ENCODE results near the gene NQO1. TPM values are rescaled to one million over a fixed set of nuclear protein-coding genes. Genes with fewer than 3 reads are reported as not detected.

The NQO1 gene
- total RNA-seq, 4 donors from 2014 or later: 51.3 to 120 (median 79.9) TPM

GRCh38 chr16:69706256-69706974 lies 19.9 kb downstream of the NQO1 start:
- H3K27me3 ChIP-seq: no peaks in the 10 kb centered on the region
- WGBS, 2 donors (ENCODE audit: low coverage in 1 of 2): 70 to 77% methylated on average over 1 of the region's 1 CpG
- H3K4me1 ChIP-seq: peaks cover 0 to 37% (median 4%) of the 10 kb centered on the region in 3 donors
- H3K27ac ChIP-seq: no peak overlapping the region
- peaks cover 0 to 36% of the 10 kb centered on the region in 2 donors for H3K36me3 ChIP-seq
- no peaks in the 10 kb centered on the region for H3K9me3 ChIP-seq
- no peak overlapping the region for H3K4me3 ChIP-seq
- peak; percentile 80 for ATAC-seq
- TF ChIP-seq EP300 (IDR thresholded peaks at IDR 0.05) (no peak), POLR2A (IDR thresholded peaks at IDR 0.05) (no peak), POLR2AphosphoS5 (IDR thresholded peaks at IDR 0.05) (no peak), CTCF (IDR thresholded peaks at IDR 0.05) (no peak)

GRCh38 chr16:69703638-69704037 lies 22.7 kb downstream of the NQO1 start:
- Histone ChIP-seq H3K27me3 (no peaks in the 10 kb centered on the region), H3K9me3 (no peaks in the 10 kb centered on the region), H3K4me3 (no peak overlapping the region), H3K36me3 (peaks cover 0 to 26% of the 10 kb centered on the region in 2 donors), H3K4me1 (peaks cover 0 to 13% (median 4%) of the 10 kb centered on the region in 3 donors), H3K27ac (no peak overlapping the region)
- 57 to 80% methylated on average over 1 to 2 of the region's 2 CpGs for WGBS, 2 donors (ENCODE audit: low coverage in 1 of 2)
- TF ChIP-seq CTCF (IDR thresholded peaks at IDR 0.05): no peak
- ATAC-seq: no peak

GRCh38 chr16:69701866-69702265 lies 24.5 kb downstream of the NQO1 start:
- Histone ChIP-seq H3K27me3 (no peaks in the 10 kb centered on the region), H3K27ac (no peak overlapping the region), H3K4me3 (no peak overlapping the region), H3K9me3 (no peaks in the 10 kb centered on the region), H3K36me3 (peaks cover 0 to 20% of the 10 kb centered on the region in 2 donors), H3K4me1 (peaks cover 0 to 13% (median 4%) of the 10 kb centered on the region in 3 donors)
- WGBS, 2 donors (ENCODE audit: low coverage in 1 of 2): 57 to 100% methylated on average over 1 to 2 of the region's 2 CpGs
- no peak for TF ChIP-seq CTCF (IDR thresholded peaks at IDR 0.05)
- no peak for TF ChIP-seq POLR2A (IDR thresholded peaks at IDR 0.05)
- TF ChIP-seq POLR2AphosphoS5 (IDR thresholded peaks at IDR 0.05): no peak
- no peak for TF ChIP-seq EP300 (IDR thresholded peaks at IDR 0.05)
- ATAC-seq: no peak

GRCh38 chr16:69701452-69701851 lies 24.9 kb downstream of the NQO1 start:
- H3K4me1 ChIP-seq: peaks cover 0 to 10% (median 2%) of the 10 kb centered on the region in 3 donors
- TF ChIP-seq CTCF (IDR thresholded peaks at IDR 0.05): no peak
- TF ChIP-seq POLR2A (IDR thresholded peaks at IDR 0.05): no peak
- TF ChIP-seq EP300 (IDR thresholded peaks at IDR 0.05): no peak
- no peak for TF ChIP-seq POLR2AphosphoS5 (IDR thresholded peaks at IDR 0.05)
- H3K27me3 ChIP-seq: no peaks in the 10 kb centered on the region
- H3K36me3 ChIP-seq: peaks cover 0 to 24% of the 10 kb centered on the region in 2 donors
- no peak overlapping the region for H3K4me3 ChIP-seq
- ATAC-seq: no peak
- H3K9me3 ChIP-seq: no peaks in the 10 kb centered on the region
- no peak overlapping the region for H3K27ac ChIP-seq

- peaks cover 0 to 40% of the 10 kb centered on the region in 2 donors for H3K36me3 ChIP-seq
- H3K4me3 ChIP-seq: no peak overlapping the region
- H3K27me3 ChIP-seq: no peaks in the 10 kb centered on the region
- 83 to 100% methylated on average over 1 of the region's 1 CpG for WGBS, 2 donors (ENCODE audit: low coverage in 1 of 2)
- no peaks in the 10 kb centered on the region for H3K9me3 ChIP-seq
- H3K27ac ChIP-seq: no peak overlapping the region
- no peak for ATAC-seq
- TF ChIP-seq EP300 (IDR thresholded peaks at IDR 0.05): no peak
- TF ChIP-seq CTCF (IDR thresholded peaks at IDR 0.05): no peak
- TF ChIP-seq POLR2AphosphoS5 (IDR thresholded peaks at IDR 0.05): no peak
- TF ChIP-seq POLR2A (IDR thresholded peaks at IDR 0.05): no peak
- peaks cover 0 to 3% (median 0%) of the 10 kb centered on the region in 3 donors for H3K4me1 ChIP-seq
Observed at GRCh38 chr16:69699915-69700314, 26.4 kb downstream of the NQO1 start.

Data from gastroesophageal sphincter (tissue), 4 donors.